Suprapubic skin (tissue), 4 donors: ENCODE data around the gene MYBL2. TPM values are rescaled to one million over a fixed set of nuclear protein-coding genes. Genes with fewer than 3 reads are reported as not detected.

Experiments
- DNase-seq, 2 donors: peaks; one replicate each; pipeline ENCODE4 v3.0.0-alpha.2; 2019; ENCODE audit warnings: low spot score in 2 of 2
- H3K27ac ChIP-seq: fragments of 200-600 bp; sonication (generic); one replicate; pipeline ENCODE4 v1.5.1; 2019
- H3K27me3 ChIP-seq: fragments of 200-600 bp; sonication (generic); one replicate; pipeline ENCODE4 v1.5.1; 2019
- H3K36me3 ChIP-seq: fragments of 200-600 bp; sonication (generic); one replicate; pipeline ENCODE4 v1.5.1; 2019
- H3K4me1 ChIP-seq: fragments of 200-600 bp; sonication (generic); one replicate; pipeline ENCODE4 v1.5.1; 2019
- H3K4me3 ChIP-seq: fragments of 200-600 bp; sonication (generic); one replicate; pipeline ENCODE4 v1.5.1; 2019; ENCODE audit warnings: mild to moderate bottlenecking
- H3K9me3 ChIP-seq: fragments of 200-600 bp; sonication (generic); one replicate; pipeline ENCODE4 v1.5.1; 2019
- CTCF ChIP-seq, 2 donors: fragments of 200-600 bp in 1 of 2; fragments of 450-650 bp in 1 of 2; sonication (generic) in 1 of 2; IDR thresholded peaks; one replicate each; pipeline ENCODE4 v1.5.1; 2016 to 2019; ENCODE audit warnings: antibody characterized with exemption in 2 of 2, mild to moderate bottlenecking in 1 of 2, moderate library complexity in 1 of 2
- EP300 ChIP-seq: sonication (generic); formaldehyde crosslinking; IDR thresholded peaks from one replicate; pipeline ENCODE4 v1.6.1; 2017; ENCODE audit warnings: antibody characterized with exemption
- POLR2A ChIP-seq, 2 donors: fragments of 450-650 bp; IDR thresholded peaks; one replicate each; pipeline ENCODE4 v1.6.1; 2017; ENCODE audit warnings: antibody characterized with exemption in 2 of 2, mild to moderate bottlenecking in 2 of 2, moderate library complexity in 2 of 2
- POLR2AphosphoS5 ChIP-seq, 3 donors: sonication (generic); formaldehyde crosslinking; IDR thresholded peaks; one replicate each; pipeline ENCODE4 v1.6.1; 2017; ENCODE audit warnings: antibody characterized with exemption in 3 of 3
- WGBS: methylation state at CpG from one replicate; pipeline ENCODE4 v1.1.5; 2018; 5-methylcytosine and 5-hydroxymethylcytosine counted together
- total RNA-seq, 4 donors: library from RNA; depleted of rRNA; stranded (reverse); fragments of >200 nt; gene quantifications; one replicate each; pipeline ENCODE4 v1.1.0, GENCODE V29; 2016

Gene MYBL2
- total RNA-seq, 4 donors from 2014 or later: 0.97 to 1.7 (median 1.2) TPM

DNA sequence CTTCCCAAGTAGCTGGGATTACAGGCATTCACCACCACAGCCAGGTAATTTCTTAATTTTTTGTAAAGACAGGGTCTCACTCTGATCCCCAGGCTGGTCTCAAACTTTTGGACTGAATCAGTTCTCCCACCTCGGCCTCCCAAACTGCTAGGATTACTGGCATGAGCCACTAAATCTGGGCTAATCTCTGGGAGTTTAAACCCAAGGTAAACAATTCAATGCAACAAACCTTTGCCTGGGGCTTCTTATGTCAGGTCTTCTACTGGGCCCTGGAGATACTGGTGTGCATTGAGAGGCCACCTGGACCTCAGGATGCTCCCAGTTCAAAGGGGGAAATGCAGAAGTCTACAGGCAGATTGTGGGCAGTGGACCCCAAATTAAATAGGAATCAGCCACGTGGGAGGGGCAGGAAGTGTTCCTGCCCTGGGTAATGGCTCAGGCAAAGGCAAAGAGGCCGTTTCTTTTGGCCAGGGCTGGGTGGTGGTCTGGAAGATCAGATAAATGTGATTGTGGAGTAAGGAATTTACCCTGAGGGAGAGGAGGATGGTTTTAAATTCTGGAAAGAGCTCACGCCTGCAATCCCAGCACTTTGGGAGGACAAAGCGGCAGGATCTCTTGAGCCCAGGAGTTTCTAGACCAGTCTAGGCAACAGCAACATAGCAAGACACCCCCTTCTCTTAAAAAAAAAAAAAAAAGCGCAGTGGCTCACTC lies 1.3 kb upstream of the MYBL2 start:
- no peak for DNase-seq
- Histone ChIP-seq H3K9me3 (no peaks in the 10 kb centered on the region), H3K4me3 (no peak overlapping the region), H3K4me1 (peaks cover 16% of the 10 kb centered on the region), H3K27me3 (peaks cover 33% of the 10 kb centered on the region), H3K27ac (no peak overlapping the region), H3K36me3 (no peaks in the 10 kb centered on the region)
- WGBS: 62% methylated on average over 6 of the region's 6 CpGs
- TF ChIP-seq CTCF (IDR thresholded peaks at IDR 0.05) (no peak), EP300 (no peak), POLR2A (IDR thresholded peaks at IDR 0.05) (no peak), POLR2AphosphoS5 (IDR thresholded peaks at IDR 0.05) (no peak)

- WGBS: 43% methylated on average over 2 of the region's 34 CpGs
- Histone ChIP-seq H3K27ac (no peak overlapping the region), H3K4me3 (peak overlapping the region; percentile 51)
These were observed 623 bp downstream of the MYBL2 start for GRCh38 chr20:43667341-43668132.

DNA sequence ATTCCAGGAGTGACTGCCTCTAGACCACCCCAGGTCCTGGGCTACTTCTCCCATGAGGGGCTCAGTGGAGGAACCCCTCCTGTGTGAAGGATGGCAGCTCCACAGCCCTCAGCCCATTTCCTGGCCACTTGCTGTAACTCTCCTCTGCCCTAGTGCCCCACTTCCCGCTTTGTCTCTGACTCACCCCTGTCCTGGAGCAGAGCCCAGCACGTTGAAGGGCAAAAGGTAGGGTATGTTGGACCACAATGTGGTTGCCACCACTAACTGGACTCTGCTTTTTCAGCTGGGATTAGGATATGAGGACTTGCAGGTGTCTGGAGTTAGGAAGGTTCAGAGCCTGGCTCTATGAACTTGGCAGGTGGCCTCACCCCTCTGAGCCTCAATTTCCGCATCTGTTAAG lies 2.4 kb downstream of the MYBL2 start:
- WGBS: 68% methylated on average over 3 of the region's 3 CpGs
- peaks cover 16% of the 10 kb centered on the region for H3K4me1 ChIP-seq
- TF ChIP-seq EP300 (no peak), CTCF (IDR thresholded peaks at IDR 0.05) (no peak), POLR2A (IDR thresholded peaks at IDR 0.05) (no peak), POLR2AphosphoS5 (IDR thresholded peaks at IDR 0.05) (no peak)
- H3K27me3 ChIP-seq: peaks cover 33% of the 10 kb centered on the region
- DNase-seq: no peak
- no peaks in the 10 kb centered on the region for H3K36me3 ChIP-seq
- no peak overlapping the region for H3K27ac ChIP-seq
- H3K9me3 ChIP-seq: no peaks in the 10 kb centered on the region
- H3K4me3 ChIP-seq: no peak overlapping the region

More at GRCh38 chr20:43667341-43668132, 623 bp downstream of the MYBL2 start:
- Histone ChIP-seq H3K9me3 (no peaks in the 10 kb centered on the region), H3K36me3 (no peaks in the 10 kb centered on the region), H3K27me3 (peaks cover 33% of the 10 kb centered on the region), H3K4me1 (peaks cover 16% of the 10 kb centered on the region)
- DNase-seq: no peak
- TF ChIP-seq POLR2AphosphoS5 (IDR thresholded peaks at IDR 0.05) (no peak), POLR2A (IDR thresholded peaks at IDR 0.05) (no peak), CTCF (IDR thresholded peaks at IDR 0.05) (no peak), EP300 (no peak)

- no peak for TF ChIP-seq POLR2AphosphoS5 (IDR thresholded peaks at IDR 0.05)
- peaks cover 33% of the 10 kb centered on the region for H3K27me3 ChIP-seq
- no peaks in the 10 kb centered on the region for H3K9me3 ChIP-seq
- no peak for DNase-seq
- H3K4me3 ChIP-seq: no peak overlapping the region
- H3K4me1 ChIP-seq: peaks cover 16% of the 10 kb centered on the region
- no peaks in the 10 kb centered on the region for H3K36me3 ChIP-seq
- WGBS: 92% methylated on average over 2 of the region's 2 CpGs
- H3K27ac ChIP-seq: no peak overlapping the region
These were observed 3.5 kb downstream of the MYBL2 start for GRCh38 chr20:43670423-43670822.

- TF ChIP-seq POLR2AphosphoS5 (IDR thresholded peaks at IDR 0.05) (no peak), EP300 (no peak)
- no peak for DNase-seq
- Histone ChIP-seq H3K27me3 (no peaks in the 10 kb centered on the region), H3K4me3 (no peak overlapping the region), H3K27ac (no peak overlapping the region), H3K4me1 (no peaks in the 10 kb centered on the region), H3K36me3 (no peaks in the 10 kb centered on the region), H3K9me3 (no peaks in the 10 kb centered on the region)
- 96% methylated on average over 5 of the region's 5 CpGs for WGBS
These were observed 9.5 kb downstream of the MYBL2 start for GRCh38 chr20:43676368-43676767.

DNA sequence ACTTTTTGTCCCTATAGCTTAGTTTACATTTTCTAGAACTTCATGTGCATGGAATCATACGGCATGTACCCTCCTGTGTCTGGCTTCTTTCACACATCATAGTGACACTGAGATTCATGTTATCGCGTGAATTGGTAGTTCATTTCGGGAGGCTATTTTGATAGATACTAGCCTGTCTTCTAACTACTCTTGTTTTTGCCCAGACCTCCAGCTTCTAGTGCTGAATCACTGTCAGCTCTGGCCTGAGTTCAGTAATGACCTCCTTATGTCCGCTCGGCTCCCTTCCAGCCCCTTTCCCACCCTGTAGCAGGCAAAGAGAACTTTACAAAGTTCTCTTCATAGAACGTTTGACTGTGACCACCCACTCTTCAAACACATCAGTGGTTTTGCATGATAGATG lies 14.1 kb downstream of the MYBL2 start:
- H3K27ac ChIP-seq: no peak overlapping the region
- no peaks in the 10 kb centered on the region for H3K9me3 ChIP-seq
- DNase-seq: no peak
- whole genome bisulfite sequencing: 83% methylated on average over 7 of the region's 7 CpGs
- H3K4me1 ChIP-seq: no peaks in the 10 kb centered on the region
- no peaks in the 10 kb centered on the region for H3K36me3 ChIP-seq
- H3K27me3 ChIP-seq: no peaks in the 10 kb centered on the region
- no peak overlapping the region for H3K4me3 ChIP-seq
- TF ChIP-seq EP300 (no peak), CTCF (IDR thresholded peaks at IDR 0.05) (no peak), POLR2AphosphoS5 (IDR thresholded peaks at IDR 0.05) (no peak), POLR2A (IDR thresholded peaks at IDR 0.05) (no peak)
